HG03025 (cell line): Measurements from ENCODE around the gene RALGPS2.
"Not testable (repeated sequence)": the region's sequence is repeated elsewhere in the genome, so short reads cannot be mapped to it uniquely, and the experiment has no call there.

Experiments used
- ATAC-seq: cut with Tn5 transposase; IDR thresholded peaks from one replicate; pipeline ENCODE4 v1.9.1; 2021; ENCODE audit warnings: mild to moderate bottlenecking, moderate library complexity; ENCODE audit not compliant: unreplicated experiment, low FRiP score

Gene RALGPS2

GRCh38 chr1:178772952-178773351, 47.9 kb downstream of the RALGPS2 start:
- ATAC-seq = no peak

- no peak for ATAC-seq
Observed at GRCh38 chr1:178774263-178774662, 49.2 kb downstream of the RALGPS2 start.

GRCh38 chr1:178776553-178776952, 51.5 kb downstream of the RALGPS2 start:
- no peak for ATAC-seq

DNA sequence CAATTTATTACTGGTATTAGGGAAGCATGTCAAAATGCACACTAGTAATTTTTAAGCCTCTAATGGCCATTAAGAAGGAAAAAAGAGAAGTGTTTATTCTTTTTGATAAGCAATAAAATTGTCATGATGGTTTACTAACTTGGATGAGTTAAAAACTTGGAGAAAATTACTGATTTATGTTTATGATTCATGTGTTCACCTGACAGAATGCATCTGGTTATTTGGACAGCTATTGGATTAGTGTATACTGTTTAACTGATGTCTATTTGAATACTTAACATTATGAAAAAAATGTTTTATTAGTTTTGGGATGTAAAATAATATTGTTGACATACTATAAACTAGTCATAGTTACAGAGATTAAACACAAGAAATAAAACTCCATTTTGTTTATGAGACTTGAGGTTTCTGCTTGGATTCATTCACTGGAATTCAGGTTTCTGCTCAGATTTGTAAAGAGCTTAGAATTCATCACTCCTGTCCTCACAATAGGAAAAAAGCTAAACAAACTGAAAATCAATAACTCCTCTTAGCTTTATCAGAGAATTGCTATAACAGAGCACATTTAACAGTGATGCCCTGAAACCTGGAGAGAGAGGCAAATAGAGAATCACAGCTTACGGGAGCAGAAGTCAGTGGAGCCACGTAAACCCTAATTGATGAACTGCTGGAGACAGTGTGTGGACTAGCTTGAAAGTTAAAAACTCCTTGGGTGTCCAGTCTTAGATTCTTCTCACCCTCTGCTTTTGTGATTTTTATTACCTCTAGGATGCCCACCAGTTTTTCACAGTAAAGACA, 56.7 kb downstream of the RALGPS2 start:
- ATAC-seq = no peak

- no peak for ATAC-seq
Observed at GRCh38 chr1:178784131-178784536, 59.1 kb downstream of the RALGPS2 start.

DNA sequence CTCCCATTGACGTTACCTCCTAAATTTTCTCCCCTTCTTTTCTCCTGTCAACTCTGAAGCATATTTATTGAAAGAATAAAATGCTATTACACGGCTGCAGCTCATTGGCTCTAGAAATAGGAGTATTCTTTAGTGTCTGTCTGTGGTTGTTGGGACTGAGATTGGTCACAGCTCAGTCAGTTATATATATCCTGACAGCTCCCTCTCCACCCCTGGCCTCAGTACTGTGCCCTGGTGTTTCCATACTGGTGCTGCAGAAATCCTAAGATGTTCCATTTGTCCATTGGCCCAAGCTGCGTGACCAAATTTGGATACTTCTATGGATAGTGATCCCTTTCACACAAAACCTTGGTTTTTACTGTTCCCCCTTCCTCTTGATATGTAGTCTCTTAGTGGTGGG, 67.3 kb downstream of the RALGPS2 start:
- ATAC-seq = no peak

DNA sequence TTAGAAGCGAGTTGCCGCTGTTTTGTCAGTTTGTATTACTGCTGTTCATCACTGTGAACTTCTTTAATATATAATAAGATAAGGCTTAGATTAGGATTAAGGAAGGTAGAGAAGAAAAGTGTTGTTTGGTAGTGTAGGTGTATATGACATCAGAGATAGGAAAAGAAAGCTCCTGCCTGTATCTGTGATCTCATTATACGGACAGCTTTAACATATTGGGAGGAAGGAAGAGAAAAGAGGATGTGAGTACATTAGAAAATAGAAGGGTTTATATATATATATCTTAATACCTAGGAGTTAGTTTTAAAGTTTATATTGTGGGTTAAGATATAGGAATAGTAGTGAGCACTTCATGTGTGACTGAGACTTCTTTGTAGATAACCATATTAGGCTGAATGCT, 71.0 kb downstream of the RALGPS2 start:
- ATAC-seq = no peak

DNA sequence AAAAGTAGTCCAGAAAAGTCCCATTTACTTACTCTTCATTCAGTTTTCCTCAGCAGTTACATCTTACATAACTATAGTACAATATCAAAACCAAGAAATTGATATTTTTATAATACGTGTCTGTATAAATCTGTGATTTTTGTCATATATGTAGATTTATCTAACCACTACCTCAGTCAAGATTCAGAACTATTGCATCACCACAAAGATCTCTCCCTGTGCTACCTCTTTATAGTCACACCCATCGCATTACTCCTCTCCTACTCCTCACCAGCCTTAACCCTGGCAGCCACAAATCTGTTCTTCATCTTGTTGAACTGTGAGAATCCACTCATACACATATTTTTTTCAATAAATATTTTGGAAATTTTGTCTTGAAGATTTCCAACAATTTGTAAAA, 72.5 kb downstream of the RALGPS2 start:
- no peak for ATAC-seq

GRCh38 chr1:178798232-178798861, 73.3 kb downstream of the RALGPS2 start:
- no peak for ATAC-seq

DNA sequence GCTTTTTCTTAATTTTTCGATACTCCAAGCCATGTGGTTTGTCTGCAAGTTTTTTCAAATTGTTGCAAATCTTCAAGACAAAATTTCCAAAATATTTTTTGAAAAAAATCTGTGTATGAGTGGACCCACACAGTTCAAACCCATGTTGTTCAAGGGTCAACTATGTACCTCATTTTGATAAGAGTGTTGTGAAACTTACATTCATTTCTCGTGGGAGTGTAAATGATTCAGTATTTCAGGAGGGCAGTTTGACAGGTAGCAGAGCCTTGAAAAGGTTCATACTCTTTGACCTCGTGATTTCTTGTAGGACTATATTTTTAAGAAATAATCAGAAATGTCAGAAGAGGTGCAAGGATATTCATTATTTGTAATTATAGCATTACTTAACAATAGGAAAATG, 77.8 kb downstream of the RALGPS2 start:
- ATAC-seq = no peak

DNA sequence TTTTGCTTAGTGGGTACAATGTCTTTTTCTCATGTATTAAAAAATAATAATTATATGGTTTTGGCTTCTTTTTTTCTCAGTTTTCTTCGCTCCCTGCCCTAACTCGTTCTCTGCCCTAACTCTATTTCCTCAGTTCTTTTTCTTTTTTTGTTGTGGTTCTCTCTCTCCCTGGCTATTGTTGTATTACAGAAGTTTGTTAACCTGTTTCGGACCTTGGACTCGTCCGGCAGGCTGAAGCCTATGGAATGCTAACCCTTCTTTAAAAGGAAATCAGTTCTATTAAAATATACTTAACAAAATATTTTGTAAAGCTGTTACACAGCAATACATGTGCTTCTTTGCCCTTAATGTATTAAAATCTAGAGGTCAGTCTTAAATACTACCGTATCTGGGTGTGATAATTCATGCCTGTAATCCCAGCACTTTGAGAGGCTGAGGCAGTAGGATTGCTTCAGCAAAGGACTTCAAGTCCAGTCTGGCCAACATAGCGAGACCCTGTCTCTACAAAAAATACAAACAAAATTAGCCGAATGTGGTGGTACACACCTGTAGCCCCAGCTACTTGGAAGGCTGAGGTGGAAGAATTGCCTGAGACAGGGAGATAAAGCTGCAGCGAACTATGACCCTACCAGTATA, 81.7 kb downstream of the RALGPS2 start:
- ATAC-seq = no peak

DNA sequence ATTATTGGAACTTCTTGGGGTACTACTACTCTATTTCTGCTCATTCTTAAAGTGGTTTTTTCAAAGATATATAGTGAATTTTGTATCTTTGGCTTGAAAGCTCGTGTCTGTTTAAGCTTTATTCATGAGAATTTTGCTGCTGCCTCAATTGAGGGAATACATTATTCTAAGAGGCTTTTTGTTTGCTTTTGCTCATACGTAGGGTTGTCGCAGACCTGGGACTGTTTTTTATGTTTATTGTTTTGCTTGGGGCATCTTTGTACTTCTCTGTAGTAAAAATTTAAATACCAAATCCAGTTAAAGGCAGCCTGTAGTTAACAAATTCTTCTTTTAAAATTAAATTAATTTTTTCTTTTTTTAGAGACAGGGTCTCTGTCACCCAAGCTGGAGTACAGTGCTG, 83.5 kb downstream of the RALGPS2 start:
- no peak for ATAC-seq

- ATAC-seq = no peak
Observed at GRCh38 chr1:178810585-178810984, 85.5 kb downstream of the RALGPS2 start.

DNA sequence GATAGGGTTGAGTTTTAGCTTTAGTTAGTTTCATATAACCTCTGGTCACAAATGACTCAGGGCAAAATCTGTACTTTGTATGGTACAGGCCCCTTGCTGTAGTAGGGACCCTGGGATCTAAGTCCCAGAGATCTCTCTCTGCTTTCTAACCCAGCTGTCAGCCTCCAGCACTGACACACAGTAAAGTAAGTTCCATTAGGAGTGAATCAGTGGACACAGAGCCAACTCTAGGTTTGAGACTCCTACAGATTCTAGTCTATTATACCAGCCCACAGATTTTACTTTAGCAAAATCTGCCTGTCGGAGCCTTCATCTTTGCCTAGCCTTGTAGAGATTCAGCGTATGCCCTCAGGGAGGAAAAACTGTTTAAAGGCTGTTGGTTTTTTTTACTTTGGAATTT, 93.4 kb downstream of the RALGPS2 start:
- ATAC-seq = no peak

DNA sequence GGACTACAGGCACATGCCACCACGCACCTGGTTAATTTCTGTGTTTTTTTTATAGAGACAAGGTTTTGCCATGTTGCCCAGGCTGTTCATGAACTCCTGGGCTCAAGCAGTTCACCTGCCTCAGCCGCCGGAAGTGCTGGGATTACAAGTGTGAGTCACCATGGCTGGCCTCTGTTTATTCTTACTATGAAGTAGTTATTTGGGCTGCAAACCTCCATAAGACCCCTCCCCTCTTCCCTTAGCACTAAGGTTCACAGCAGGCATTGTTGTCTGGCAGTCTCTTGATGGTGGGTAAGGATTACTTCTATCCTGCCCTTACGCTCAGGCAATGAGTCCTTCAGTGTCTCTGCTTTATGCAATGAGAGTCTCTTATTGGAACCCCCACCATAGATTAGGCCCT, 94.1 kb downstream of the RALGPS2 start:
- ATAC-seq = no peak

DNA sequence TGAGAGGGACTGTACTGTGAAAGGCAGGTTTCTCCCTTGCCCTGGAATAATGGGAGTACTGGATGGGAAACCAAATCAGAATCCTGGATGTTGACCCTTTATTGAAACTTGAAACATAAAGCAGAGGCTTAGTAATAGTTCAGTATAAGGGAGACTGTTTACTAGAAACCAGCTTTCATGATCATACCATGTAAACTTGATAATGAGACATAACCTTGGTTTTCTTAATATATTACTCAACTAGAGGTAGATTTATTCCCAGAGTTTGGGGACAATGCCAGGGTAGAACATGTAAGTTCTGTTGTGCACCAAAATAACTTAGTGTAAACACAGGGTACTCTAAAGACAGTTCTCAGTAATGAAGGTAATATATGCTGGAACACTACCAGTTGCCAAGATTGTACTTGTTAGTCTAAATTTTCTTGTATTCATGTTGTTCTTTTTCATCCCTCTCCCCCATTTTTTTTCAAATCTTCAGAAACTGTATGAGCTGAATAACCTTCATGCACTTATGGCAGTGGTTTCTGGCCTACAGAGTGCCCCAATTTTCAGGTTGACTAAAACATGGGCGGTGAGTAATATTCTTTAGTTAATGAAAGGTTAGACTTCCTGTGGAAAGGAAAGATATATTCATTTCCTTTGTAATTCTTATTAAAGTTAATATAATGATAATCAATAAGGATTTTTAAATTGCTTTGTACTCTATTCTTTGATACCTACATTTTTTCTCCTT, 96.3 kb downstream of the RALGPS2 start:
- ATAC-seq = no peak

GRCh38 chr1:178825167-178825566, 100.1 kb downstream of the RALGPS2 start:
- no peak for ATAC-seq

DNA sequence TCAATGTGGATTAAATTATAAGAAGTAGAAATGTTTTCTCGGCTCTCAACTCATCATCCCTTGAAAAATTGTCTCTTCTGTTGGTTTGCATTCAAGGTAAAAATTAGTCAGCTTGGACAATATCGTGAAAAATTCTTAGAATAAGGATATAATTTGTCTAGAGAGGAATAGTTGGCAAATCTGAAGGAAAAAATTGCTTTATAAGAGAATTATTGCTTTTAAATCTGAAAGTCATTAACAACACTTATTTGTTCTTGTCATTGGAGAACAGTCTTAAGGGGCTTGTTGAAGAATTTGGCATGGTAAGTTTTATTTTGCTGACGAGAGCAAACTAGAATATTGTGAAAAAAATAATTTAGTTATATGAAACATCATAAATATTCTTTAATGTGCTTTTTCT, 119.4 kb downstream of the RALGPS2 start:
- ATAC-seq = no peak

DNA sequence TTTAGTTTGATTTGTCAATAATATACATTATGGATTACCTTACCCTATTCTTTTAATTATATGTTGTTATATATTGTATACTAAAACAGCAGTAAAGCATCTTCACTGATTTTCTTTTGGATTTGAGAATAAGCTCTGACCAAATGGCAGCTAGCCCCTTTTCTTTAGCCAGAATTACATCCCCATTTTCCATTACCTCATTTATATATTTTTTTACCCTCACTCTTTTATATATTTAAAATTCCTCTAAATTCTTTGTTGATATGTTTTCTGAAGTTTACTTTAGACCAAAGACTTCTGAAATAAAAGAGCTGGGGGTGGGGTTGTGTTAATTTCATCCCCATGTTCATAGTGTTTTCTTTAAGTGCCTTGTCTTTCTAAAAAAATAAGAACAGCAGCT, 121.3 kb downstream of the RALGPS2 start:
- ATAC-seq = no peak

GRCh38 chr1:178847396-178847849, 122.4 kb downstream of the RALGPS2 start:
- no peak for ATAC-seq

DNA sequence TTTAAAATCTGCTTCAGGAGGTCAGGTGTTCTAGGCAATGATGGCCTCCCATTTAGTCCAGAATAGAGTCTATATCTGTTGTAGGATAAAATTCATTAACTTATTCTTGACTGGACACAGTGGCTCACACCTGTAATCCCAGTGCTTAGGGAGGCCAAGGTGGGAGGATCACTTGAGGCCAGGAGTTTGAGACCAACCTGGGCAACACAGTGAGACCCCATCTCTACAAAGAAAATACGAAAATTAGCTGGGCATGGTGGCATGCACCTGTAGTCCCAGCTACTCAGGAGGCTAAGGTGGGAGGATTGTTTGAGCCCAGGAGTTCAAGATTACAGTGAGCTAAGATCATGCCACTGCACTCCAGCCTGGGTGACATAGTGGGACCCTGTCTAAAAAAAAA, 122.9 kb downstream of the RALGPS2 start:
- ATAC-seq = not testable (repeated sequence)
